Astrocyte (in vitro differentiated cells and primary cell): ENCODE measurements around the gene TSC22D1. TPM values are rescaled to one million over a fixed set of nuclear protein-coding genes. Genes with fewer than 3 reads are reported as not detected.

ENCODE experiments used
- DNase-seq: peaks from one replicate; pipeline ENCODE4 v3.0.0-alpha.2; 2010; ENCODE audit warnings: low read depth
- FAIRE-seq: peaks from 2 replicates; lab custom pipeline; 2011; peaks lifted over from hg19 to GRCh38; lab: Jason Lieb, UNC
- H2AFZ ChIP-seq: 2 replicates; pipeline ENCODE4 v1.6.0; 2012; ENCODE audit warnings: low read depth, low read length, inconsistent platforms
- H3K27ac ChIP-seq: 2 replicates; pipeline ENCODE4 v1.5.1; 2011; ENCODE audit warnings: low read depth, low read length, inconsistent platforms
- H3K27me3 ChIP-seq: 2 replicates; pipeline ENCODE4 v1.6.0; 2011; ENCODE audit warnings: low read length, inconsistent platforms; ENCODE audit not compliant: insufficient read depth
- H3K36me3 ChIP-seq: 2 replicates; pipeline ENCODE4 v1.5.1; 2011; ENCODE audit warnings: low read length, inconsistent platforms; ENCODE audit not compliant: insufficient read depth
- H3K4me1 ChIP-seq: 2 replicates; pipeline ENCODE4 v1.5.1; 2011; ENCODE audit warnings: low read length, inconsistent platforms; ENCODE audit not compliant: insufficient read depth
- H3K4me2 ChIP-seq: 2 replicates; pipeline ENCODE4 v1.6.0; 2012; ENCODE audit warnings: low read length, inconsistent platforms
- H3K4me3 ChIP-seq: 2 replicates; pipeline ENCODE4 v1.5.1; 2011; ENCODE audit warnings: low read depth, mild to moderate bottlenecking, low read length, inconsistent platforms; ENCODE audit not compliant: insufficient read depth
- H3K79me2 ChIP-seq: 2 replicates; pipeline ENCODE4 v1.6.0; 2012; ENCODE audit warnings: mild to moderate bottlenecking, low read length, inconsistent platforms; ENCODE audit not compliant: insufficient read depth
- H3K9ac ChIP-seq: 2 replicates; pipeline ENCODE4 v1.6.0; 2012; ENCODE audit warnings: mild to moderate bottlenecking, low read length, inconsistent platforms
- H3K9me3 ChIP-seq: 2 replicates; pipeline ENCODE4 v1.5.1; 2012; ENCODE audit warnings: low read depth, mild to moderate bottlenecking, low read length, inconsistent platforms; ENCODE audit not compliant: insufficient read depth
- H4K20me1 ChIP-seq: 2 replicates; pipeline ENCODE4 v1.6.0; 2012; ENCODE audit warnings: low read length, inconsistent platforms; ENCODE audit not compliant: insufficient read depth
- H3K27ac Mint-ChIP-seq: one replicate; pipeline ENCODE4 v1.8.0; 2021; ENCODE audit warnings: mild to moderate bottlenecking, mixed read lengths; ENCODE audit not compliant: unreplicated experiment
- H3K27me3 Mint-ChIP-seq: one replicate; pipeline ENCODE4 v1.8.0; 2021; ENCODE audit warnings: low read depth, mixed read lengths; ENCODE audit not compliant: unreplicated experiment
- H3K36me3 Mint-ChIP-seq: one replicate; pipeline ENCODE4 v1.8.0; 2021; ENCODE audit warnings: low read depth, mixed read lengths; ENCODE audit not compliant: unreplicated experiment
- H3K4me1 Mint-ChIP-seq: one replicate; pipeline ENCODE4 v1.8.0; 2021; ENCODE audit warnings: low read depth, mixed read lengths; ENCODE audit not compliant: unreplicated experiment
- H3K4me3 Mint-ChIP-seq: one replicate; pipeline ENCODE4 v1.8.0; 2021; ENCODE audit warnings: mild to moderate bottlenecking, moderate library complexity, mixed read lengths; ENCODE audit not compliant: unreplicated experiment
- H3K9me3 Mint-ChIP-seq: one replicate; pipeline ENCODE4 v1.8.0; 2021; ENCODE audit warnings: mild to moderate bottlenecking, mixed read lengths; ENCODE audit not compliant: unreplicated experiment
- CTCF ChIP-seq: IDR thresholded peaks from 2 replicates; pipeline ENCODE4 v1.5.1; 2011; ENCODE audit warnings: low read depth, mild to moderate bottlenecking, inconsistent platforms, low read length, moderate library complexity; ENCODE audit not compliant: insufficient read depth
- EZH2 ChIP-seq: IDR thresholded peaks from 2 replicates; pipeline ENCODE4 v1.6.1; 2012; ENCODE audit warnings: mild to moderate bottlenecking, low read length, inconsistent platforms; ENCODE audit not compliant: insufficient read depth
- total RNA-seq: library from RNA; stranded (reverse); gene quantifications from 2 replicates; pipeline ENCODE4 v1.2.1, GENCODE V29; 2021

Gene TSC22D1
- total RNA-seq, 1 donor from 2014 or later, result 96.2 TPM

GRCh38 chr13:44453881-44454280 lies 122.2 kb downstream of the TSC22D1 start:
- peaks cover 59% of the 10 kb centered on the region for H4K20me1 ChIP-seq
- no peak overlapping the region for H3K9ac ChIP-seq
- H3K27ac Mint-ChIP-seq, result no peak overlapping the region
- peaks cover 21% of the 10 kb centered on the region for H3K36me3 Mint-ChIP-seq
- H3K4me3 ChIP-seq, result no peak overlapping the region
- H3K4me1 ChIP-seq, result no peaks in the 10 kb centered on the region
- no peaks in the 10 kb centered on the region for H3K9me3 ChIP-seq
- no peak overlapping the region for H3K4me2 ChIP-seq
- peaks cover 3% of the 10 kb centered on the region for H3K9me3 Mint-ChIP-seq
- H3K36me3 ChIP-seq, result no peaks in the 10 kb centered on the region
- TF ChIP-seq EZH2 (no peak), CTCF (no peak)
- H3K4me3 Mint-ChIP-seq, result no peak overlapping the region
- H2AFZ ChIP-seq, result no peak overlapping the region
- H3K27me3 Mint-ChIP-seq, result no peaks in the 10 kb centered on the region
- H3K79me2 ChIP-seq, result peaks cover 33% of the 10 kb centered on the region
- no peaks in the 10 kb centered on the region for H3K27me3 ChIP-seq
- peaks cover 8% of the 10 kb centered on the region for H3K4me1 Mint-ChIP-seq
- DNase-seq (no peak), FAIRE-seq (peak; percentile 45)
- H3K27ac ChIP-seq, result no peak overlapping the region

DNA sequence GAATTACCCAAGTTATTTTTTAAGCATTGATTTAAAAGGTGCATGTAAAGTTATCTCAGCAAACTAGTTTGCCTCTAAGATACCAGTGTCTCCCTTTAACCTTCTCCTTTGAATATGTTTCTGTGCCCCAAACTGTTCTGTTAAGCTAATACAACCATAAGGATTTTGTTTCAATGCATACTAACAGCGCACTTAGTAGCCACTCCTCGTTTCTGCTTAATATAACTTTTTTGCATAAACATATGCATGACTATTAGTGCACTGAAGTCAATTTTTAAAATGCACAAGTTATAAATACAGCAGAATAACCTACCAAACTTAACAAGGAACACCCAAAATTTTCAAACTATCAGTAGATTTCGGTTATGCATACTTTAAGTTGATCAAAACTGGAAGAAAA lies 123.1 kb downstream of the TSC22D1 start:
- FAIRE-seq, result no peak

More for the DNA sequence above, 123.1 kb downstream of the TSC22D1 start:
- Histone ChIP-seq H3K27me3 (no peaks in the 10 kb centered on the region), H3K4me3 (no peak overlapping the region), H3K9me3 (no peaks in the 10 kb centered on the region), H4K20me1 (peaks cover 61% of the 10 kb centered on the region), H3K27ac (no peak overlapping the region), H3K4me1 (no peaks in the 10 kb centered on the region), H2AFZ (no peak overlapping the region), H3K9ac (no peak overlapping the region), H3K36me3 (no peaks in the 10 kb centered on the region), H3K79me2 (peaks cover 35% of the 10 kb centered on the region), H3K4me2 (no peak overlapping the region)
- Mint-ChIP-seq H3K27ac (no peak overlapping the region), H3K4me3 (no peak overlapping the region), H3K36me3 (peaks cover 19% of the 10 kb centered on the region), H3K27me3 (no peaks in the 10 kb centered on the region), H3K4me1 (peaks cover 8% of the 10 kb centered on the region), H3K9me3 (peaks cover 3% of the 10 kb centered on the region)
- TF ChIP-seq EZH2, result no peak
- no peak for TF ChIP-seq CTCF
- no peak for DNase-seq
